GM21576 (cell line): ENCODE results near the gene FAM149A.

Experiments used
- ATAC-seq: cut with Tn5 transposase; IDR thresholded peaks from one replicate; pipeline ENCODE4 v1.9.1; 2021; ENCODE audit warnings: mild to moderate bottlenecking, moderate library complexity; ENCODE audit not compliant: unreplicated experiment

The FAM149A gene

DNA sequence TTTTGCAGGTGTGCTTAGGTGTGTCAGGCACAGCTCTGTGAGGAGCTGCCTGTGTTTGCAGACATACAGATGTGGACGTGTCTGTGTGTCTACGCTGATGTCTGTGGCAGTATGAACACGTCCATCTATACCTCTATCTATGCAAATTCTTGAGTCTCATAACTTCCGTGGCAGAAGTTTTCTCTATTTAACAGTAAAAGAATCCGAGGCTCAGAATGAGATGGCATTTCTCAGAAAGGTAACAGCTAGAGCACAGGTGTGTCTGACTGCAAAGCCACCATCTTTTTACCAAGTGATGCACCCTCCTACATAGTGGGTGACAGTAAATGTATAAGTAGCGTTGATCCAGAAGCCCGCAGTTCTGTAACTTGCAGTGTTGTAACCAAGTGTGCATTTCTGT, 47.0 kb downstream of the FAM149A start:
- ATAC-seq, result peak; percentile 52

DNA sequence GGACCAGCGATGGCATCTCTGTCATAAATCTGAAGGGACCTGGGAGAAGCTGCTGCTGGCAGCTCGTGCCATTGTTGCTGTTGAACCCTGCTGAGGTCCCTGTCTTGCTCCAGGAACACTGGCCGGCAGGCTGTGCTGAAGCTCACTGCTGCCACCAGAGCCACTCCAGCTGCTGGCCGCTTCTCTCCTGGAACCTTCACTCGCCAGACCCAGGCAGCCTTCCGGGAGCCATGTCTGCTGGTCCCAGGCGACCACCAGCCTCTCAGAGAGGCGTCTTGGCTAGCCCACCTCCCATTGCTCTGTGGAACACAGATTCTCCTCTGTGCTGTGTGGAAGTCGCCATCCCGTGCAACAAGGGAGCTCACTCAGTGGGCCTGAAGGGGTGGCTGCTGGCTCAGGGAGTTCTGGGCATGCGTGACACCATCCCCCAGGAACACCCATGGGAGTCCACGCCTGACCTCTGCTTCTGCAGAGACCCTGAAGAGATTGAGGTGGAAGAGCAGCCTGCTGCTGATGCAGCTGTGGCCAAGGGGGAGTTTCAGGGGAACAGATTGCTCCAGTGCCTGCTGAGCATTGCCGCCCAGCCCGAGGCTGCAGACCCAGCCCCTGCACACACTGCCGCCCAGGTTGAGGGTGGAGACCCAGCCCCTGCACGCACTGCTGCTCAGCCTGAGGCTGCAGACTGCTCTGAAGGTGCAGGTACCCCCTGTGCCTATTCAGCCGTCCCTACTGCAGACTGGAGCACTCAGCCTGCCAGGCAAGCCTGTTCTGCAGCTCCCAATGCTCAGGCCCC, 53.7 kb downstream of the FAM149A start:
- ATAC-seq, result peak; percentile 46

DNA sequence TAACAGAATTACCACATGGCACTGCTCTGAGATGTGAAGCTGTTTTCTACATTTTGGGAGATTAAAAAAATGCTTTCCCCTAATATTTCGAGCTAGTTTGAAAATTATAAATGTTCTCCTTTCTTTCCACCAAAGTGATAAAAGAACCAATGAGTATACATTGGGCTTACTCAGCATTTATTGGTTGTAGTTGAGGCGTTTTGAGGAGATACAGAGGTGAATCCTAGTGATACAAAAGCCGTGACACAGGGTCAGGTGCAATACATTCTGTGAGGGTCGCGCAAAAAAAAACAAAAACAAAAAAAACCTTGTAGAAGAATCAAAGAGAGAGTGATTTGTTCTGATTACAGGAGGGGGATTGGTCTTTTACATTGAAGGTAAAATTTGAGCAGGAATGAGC, 54.5 kb downstream of the FAM149A start:
- no peak for ATAC-seq

DNA sequence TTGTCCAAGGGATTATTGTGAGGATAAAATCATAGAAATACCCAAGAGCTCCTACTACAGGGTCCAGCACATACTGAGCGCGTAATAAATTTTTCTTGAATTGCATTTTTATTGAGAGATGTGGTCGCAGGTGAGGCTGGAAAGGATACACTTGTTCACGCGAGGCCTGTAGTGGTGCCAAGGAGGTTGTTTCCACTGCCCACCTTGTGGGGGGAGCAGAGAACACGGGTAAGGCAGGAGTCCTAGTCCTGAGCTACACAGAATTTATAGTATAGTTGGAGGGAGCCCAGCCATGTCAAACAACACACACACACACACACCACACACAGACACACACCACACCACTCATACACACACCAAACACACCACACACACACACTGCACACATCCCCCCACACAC, 55.1 kb downstream of the FAM149A start:
- no peak for ATAC-seq

DNA sequence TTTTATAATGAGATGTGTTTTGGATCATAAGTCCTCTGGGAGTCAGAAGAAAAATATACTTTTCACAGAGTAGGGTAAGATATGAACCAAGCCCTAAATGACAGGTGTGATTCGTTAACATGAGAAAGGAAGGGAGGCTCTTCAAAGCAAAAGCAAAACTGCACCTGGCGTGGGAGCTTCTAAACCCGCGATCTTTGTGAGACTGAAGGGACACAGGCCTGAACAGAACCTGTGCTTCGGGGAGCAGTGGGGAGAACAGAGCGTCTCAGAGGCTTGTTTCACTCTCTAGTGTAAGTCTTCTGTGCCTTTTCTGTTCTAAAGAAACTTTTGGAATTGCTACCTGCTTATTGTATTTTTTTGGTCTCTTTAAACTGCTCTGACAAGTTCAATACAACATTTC, 56.6 kb downstream of the FAM149A start:
- ATAC-seq, result peak; percentile 93

DNA sequence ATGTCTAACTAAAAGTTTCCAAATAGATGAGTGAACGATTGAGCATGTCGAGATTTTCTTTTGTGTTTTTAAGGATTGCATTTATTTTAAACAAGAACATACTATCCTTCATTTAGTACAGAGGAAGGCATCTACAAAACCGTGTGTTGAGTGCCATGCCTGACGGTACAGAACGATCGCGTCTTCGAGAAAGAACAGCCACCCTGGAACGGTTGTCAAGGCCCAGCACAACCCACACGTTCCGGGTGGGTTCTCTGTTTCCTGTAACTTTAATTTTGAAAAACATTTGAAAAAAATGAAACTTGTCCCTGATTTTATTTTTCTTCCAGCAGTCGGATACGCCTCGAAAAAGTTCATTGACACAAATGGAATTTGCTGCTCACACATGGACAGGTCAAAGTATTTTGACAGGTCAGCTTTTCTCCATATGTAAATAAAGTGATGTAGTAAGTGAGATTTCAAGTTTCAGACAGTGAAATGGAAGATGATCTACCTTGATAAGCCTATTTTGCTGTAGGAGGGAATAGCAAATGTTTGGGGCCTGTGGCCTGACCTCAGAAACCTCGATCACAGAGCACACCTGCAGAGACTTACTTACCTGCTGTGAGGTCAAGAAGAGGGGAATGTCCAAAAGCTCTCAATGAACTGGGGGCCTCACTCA, 62.5 kb downstream of the FAM149A start:
- no peak for ATAC-seq

DNA sequence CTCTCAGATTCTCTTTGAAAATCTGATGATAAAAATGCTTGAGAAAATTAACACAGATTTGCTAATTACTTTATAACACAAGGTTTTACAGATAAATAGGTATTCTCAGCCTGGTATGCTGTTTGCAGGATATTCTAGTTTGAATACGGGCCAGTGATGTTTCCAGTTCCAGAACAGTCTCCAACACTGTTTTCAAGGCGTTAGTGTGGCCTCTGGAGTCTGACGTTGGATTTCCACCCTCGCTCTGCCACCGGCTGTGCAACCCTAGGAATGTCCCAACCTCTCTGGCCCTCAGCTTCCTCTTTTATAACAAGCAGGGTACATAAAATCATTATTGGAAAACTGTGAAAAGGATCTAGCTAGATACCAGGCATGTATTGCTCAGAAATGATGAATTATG, 63.1 kb downstream of the FAM149A start:
- no peak for ATAC-seq

DNA sequence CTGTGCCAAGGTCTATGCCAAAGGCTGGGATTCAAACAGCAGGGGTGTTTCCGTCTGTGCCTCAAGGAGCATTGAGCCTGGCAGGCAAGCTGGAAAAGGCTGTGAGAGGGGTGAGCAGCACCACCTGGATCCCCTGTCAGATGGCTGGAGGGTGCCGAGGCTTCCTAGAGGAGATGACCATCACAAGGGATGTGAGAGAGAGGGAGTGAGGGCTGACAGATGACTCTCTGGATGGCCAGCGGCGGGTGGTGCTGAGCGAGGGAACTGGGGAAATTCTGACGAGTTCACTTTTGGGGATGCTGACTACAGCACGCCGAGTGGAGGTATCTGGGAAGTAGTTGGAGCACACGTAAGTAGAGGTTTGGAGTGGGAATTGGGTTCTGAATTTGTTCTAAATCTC, 64.2 kb downstream of the FAM149A start:
- no peak for ATAC-seq

DNA sequence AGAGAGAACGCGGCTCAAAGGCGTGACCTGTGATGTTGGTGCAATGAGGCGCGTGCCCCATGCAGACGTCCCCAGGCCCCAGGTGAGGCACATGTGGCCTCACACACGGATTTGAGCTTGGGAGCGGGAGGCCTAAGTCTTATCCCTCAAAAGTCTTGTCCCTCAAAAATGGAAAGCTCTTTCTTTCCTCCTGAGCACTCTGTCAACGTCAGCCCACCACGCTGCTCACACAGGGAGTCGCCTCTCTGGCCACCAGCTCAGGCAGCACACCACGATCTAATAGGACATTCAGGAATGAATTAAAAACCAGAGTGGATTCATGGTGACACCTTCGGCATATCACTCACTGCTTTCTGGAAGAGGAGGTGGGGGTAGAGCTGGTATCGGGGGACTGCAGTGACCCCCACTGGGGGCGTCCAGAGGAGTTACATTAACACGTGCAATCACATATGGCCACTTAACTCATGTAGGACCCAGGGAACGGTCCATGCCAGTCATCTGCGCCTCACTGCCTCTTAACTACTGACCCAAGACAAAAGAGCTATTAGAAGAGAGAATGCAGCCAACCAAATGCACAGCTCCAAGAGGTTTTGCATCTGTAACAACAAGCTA, 64.9 kb downstream of the FAM149A start:
- no peak for ATAC-seq

DNA sequence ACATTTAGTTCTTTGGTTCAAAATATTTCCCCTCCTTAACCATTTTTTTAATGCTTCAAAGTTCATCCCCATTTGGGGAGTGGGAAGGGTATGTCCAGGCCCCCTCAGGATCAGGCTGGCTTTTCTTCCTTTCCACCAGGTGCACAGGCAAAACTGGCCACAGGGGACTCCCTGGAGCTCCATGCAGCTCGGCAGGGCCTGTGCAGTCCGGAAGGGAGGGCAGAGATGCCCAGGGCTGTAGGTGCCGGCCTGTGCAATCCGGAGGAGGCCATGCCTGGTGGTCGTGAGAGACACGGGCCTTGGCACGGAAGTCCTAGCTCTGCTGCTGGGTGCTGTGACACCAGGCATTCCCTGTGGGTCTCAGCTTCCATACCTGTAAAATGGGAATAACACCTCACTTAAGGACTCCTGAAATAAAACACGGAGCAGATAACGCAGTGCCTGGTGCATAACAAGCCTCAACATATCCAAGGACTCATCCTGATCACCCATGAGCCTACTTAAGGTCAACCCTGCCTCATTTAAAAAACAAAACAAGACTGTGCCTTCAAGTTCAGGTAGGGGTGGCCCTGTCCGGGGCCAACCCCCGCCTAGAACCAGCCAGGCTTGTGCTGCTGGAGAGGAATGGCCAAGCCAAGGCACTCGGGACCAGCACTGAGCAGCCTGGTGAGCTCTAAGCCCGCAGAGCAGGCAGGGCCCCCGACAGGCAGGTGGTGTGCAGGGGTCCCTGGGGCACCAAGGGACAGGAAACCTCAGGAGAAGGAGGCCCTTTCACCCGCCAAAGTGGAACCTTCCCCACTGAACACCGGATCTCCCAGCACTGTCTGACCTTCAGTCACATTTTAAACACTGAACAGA, 65.7 kb downstream of the FAM149A start:
- ATAC-seq, result no peak

DNA sequence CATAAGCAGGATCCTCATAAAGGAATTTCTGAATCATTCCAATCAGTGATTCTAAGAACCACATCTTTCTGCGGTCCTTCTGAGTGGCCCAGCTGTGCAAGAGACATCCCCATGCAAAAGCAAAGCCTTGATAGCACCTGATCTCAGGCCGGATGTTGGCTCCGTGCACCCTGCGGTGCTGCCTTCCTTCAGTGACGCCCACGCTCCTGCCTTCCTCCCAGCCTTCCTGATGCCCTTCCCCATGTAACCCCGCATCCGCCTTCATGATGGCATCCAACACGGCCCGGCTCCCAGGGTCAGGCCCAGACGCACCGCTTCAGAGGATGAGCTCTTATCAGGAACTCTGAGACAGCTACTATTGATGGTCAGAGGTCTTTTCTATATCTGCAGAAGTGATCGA, 66.5 kb downstream of the FAM149A start:
- no peak for ATAC-seq

DNA sequence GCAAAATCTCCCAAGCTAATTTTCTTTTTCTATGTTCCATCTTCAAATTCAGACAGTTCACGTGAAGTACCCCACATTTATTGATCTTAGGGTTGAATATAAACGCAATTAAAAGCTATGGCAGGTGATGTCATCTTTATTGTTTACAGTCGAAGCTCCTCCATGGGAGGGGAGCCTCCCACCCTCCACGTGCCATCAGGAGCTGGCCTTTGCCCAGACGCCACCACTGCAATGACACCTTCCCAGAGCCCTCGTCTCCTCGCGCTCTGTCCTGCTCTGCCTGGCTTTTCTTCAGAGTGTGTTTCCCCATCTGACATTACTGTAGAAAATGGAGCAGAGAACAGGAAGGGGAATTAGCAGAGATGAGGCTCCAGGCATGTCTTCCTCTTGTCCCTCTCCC, 68.0 kb downstream of the FAM149A start:
- no peak for ATAC-seq

DNA sequence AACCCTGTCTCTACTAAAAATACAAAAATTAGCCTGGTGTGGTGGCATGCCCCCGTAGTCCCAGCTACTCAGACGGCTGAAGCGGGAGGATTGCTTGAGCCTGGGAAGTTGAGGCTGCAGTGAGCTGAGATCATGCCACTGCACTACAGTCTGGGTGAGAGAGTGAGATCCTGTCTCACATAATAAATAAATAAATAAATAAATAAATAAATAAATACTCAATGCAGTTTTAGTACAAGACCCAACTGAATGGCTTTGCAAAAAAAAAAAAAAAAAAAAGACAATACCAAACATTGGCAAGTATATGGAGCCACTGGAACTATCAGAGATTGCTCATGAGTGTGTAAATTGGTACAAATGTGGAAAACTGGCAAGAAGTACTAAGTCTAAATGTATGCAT, 83.6 kb downstream of the FAM149A start:
- no peak for ATAC-seq

DNA sequence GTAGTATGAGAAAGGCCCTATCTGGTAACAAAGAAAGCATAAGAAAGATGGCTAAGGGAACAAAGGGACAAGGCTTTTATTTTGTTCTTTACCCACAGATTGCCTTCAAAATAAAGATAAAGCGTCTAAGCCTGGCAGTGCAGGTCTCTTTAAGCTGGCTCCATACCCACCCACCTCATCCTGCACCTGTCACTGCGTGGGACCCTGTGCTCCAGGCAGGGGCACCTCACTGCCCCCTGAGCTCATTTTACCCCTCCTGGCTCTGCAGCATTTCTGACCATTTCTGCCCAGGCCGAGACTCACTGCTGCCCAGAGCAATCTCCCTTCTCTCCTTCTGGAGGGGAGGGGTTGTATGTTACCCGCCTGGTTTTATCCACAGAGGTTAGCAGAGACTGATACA, 85.2 kb downstream of the FAM149A start:
- no peak for ATAC-seq

DNA sequence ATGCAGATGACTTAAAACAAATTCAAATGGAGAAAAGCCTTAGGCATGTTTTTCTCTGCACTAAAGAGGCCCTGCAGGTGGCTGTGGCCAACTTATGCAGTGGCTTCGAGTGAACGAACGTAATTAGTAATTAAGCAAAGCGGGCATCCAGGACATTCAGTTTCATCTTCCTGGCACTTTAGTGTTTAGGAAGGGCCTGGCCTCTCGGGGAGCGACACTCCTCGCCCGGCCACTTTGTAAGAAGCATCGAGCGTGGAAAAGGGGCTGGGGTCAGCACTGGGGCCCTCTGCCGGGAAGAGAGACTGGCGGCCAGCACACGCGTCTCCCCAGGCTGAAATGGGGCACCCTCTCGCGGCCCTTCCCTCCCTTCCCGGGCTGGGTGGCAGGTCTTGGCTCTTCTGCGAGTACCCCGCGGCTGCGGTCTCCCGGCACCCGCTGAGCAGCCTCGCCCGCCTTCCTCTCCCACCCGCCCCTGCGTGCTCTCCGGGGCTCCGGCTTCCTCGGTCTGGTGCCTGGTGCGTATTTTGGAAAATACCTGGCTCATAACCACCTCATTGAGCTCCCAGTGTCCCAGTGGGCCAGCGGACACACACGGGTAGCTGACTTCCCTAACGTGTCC, 86.2 kb downstream of the FAM149A start:
- ATAC-seq, result peak; percentile 29

DNA sequence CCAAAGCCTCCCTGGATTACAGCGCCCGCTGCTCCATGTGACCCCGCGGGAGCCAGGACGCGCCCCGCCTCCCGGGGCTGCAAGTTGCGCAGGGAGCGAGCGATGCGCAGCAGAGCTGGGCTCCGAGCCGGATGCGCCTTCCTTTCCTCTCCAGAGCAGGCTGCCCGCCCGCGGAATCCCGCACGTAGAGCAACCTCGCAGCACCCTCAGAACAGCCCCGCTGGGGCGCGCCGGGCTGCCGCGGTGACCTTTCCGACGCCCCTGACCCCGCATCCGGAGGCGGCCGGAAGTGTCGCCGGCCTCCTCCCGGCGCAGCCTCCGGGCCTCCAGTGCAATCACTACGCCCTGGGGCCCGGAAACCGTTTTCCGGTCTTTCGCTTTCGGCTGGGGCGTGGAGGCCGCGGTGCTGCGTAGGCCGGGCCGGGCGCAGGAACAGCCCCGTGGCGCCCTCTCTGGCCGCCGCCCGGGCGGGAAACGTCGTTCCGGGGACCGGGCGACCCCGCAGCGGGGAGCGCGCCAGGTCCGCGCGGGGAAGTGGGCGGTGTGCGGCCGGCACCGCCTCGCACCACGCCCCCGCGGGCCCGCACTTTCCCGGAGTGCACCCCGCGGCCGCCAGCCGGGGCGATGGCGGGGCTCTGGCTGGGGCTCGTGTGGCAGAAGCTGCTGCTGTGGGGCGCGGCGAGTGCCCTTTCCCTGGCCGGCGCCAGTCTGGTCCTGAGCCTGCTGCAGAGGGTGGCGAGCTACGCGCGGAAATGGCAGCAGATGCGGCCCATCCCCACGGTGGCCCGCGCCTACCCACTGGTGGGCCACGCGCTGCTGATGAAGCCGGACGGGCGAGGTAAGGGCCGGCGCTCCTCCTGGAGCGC, 86.9 kb downstream of the FAM149A start, which contains the start of gene CYP4V2:
CYP4V2 (plus strand) TSS at position 368 of the 866 bp plus-strand sequence; CDS start at position 625, 257 bp downstream.
- peak; percentile 84 for ATAC-seq

DNA sequence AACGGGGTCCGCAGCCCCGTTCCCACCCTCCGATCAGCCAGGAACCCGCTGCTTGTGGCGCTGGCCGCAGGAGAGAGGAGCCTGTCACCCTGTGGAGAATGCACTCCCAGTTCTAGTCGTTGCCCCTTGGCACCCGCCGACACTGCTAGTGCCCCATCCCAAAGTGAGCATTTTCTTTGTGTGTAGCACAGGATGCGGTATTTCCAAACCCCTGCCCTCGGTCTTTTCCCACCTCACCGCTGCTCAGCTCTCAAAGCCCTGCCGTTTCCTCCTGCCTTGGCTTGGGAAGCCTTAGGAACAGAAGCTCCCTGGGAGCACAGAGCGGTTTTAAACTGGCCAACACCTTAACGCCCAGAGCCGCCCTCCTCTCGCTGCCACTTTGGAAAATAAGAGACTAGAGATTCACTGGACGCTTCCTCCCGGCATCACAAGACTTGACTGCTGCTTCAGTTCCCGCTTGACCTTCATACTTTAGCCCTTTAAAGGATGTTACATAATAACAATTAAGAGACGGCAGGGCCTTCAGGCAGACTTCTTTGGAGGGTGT, 87.6 kb downstream of the FAM149A start:
- no peak for ATAC-seq

DNA sequence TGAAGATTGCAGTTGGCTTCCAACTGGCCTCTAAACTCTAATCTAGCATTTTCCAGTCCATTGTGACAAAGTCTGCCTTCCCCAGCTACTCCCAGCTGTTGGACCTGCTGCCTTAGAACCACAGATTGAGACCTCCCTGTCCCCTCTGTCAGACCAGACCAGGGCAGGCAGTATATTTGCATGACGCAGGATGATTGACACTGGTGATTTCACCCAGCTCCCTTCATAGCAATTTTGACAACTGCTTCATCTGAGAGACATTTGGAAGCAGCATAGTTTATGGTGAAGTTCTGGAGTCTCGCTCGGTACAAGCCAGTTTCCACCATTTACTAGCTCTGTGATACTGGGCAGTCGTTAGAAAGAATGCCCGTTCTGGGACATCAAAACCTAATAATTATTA, 89.3 kb downstream of the FAM149A start:
- no peak for ATAC-seq

DNA sequence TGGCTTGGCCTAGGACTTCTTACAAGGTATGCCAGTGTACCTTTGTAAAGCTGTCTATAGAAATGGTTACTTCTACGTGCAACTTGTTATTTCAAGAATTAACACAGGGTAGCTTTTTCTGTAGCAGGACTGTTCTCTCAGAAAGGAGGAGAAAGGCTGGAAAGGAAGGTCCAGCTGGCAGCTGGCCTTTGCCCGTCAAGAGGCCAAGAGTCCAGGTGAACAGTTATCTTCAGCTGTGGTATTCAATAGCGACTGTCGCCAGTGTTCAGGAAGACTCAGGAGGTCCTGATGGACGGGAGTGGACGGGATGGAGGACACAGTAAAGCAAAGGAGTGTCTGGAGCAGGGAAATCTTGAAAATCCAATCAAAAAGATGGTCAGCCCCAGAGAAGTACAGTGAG, 91.6 kb downstream of the FAM149A start:
- no peak for ATAC-seq
